HEK293T (cell line): ENCODE data around the gene MRPL2.

Experiments
- CTCF ChIA-PET: fragments of 350-600 bp; formaldehyde crosslinking; extraction: SDS; loops from one replicate; lab custom pipeline; 2021; ENCODE audit warnings: antibody characterized with exemption, inconsistent platforms; lab: Yijun Ruan, JAX
- POLR2A ChIA-PET: fragments of 350-600 bp; formaldehyde crosslinking; extraction: SDS; loops from one replicate; lab custom pipeline; 2020; ENCODE audit warnings: antibody characterized with exemption, inconsistent platforms; lab: Yijun Ruan, JAX
- DNase-seq: peaks from one replicate; pipeline ENCODE4 v3.0.0; 2012; ENCODE audit warnings: mixed read lengths; ENCODE audit errors: extremely low spot score
- ARNT ChIP-seq: fragments of 450-650 bp; IDR thresholded peaks from 2 replicates; pipeline ENCODE4 v1.6.1; 2017; ENCODE audit warnings: mild to moderate bottlenecking
- BHLHE40 ChIP-seq: fragments of 450-650 bp; IDR thresholded peaks from 2 replicates; pipeline ENCODE4 v1.6.1; 2016; ENCODE audit warnings: mild to moderate bottlenecking, moderate library complexity, borderline replicate concordance
- CTBP1 ChIP-seq: fragments of 450-650 bp; IDR thresholded peaks from 2 replicates; pipeline ENCODE4 v1.6.1; 2016; ENCODE audit warnings: borderline replicate concordance
- ELF4 ChIP-seq: fragments of 450-650 bp; IDR thresholded peaks from 2 replicates; pipeline ENCODE4 v1.6.1; 2017; ENCODE audit warnings: antibody characterized with exemption
- FOXA1 ChIP-seq: fragments of 450-650 bp; IDR thresholded peaks from 2 replicates; pipeline ENCODE4 v1.6.1; 2016; ENCODE audit warnings: mild to moderate bottlenecking
- FOXK2 ChIP-seq: fragments of 450-650 bp; IDR thresholded peaks from 2 replicates; pipeline ENCODE4 v1.6.1; 2016; ENCODE audit warnings: mild to moderate bottlenecking
- FOXM1 ChIP-seq: fragments of 450-650 bp; IDR thresholded peaks from 2 replicates; pipeline ENCODE4 v1.6.1; 2017; ENCODE audit warnings: mild to moderate bottlenecking, borderline replicate concordance
- HDGF ChIP-seq: fragments of 450-650 bp; IDR thresholded peaks from 2 replicates; pipeline ENCODE4 v1.6.1; 2017; ENCODE audit warnings: antibody characterized with exemption, borderline replicate concordance
- L3MBTL2 ChIP-seq: fragments of 450-650 bp; conservative IDR thresholded peaks from 2 replicates; pipeline ENCODE4 v1.6.1; 2016; ENCODE audit warnings: mild to moderate bottlenecking
- LEF1 ChIP-seq: fragments of 450-650 bp; IDR thresholded peaks from 2 replicates; pipeline ENCODE4 v1.6.1; 2017; ENCODE audit warnings: mild to moderate bottlenecking, borderline replicate concordance
- NFRKB ChIP-seq: fragments of 450-650 bp; IDR thresholded peaks from 2 replicates; pipeline ENCODE4 v1.6.1; 2016; ENCODE audit warnings: mild to moderate bottlenecking, moderate library complexity
- PKNOX1 ChIP-seq: fragments of 450-650 bp; IDR thresholded peaks from 2 replicates; pipeline ENCODE4 v1.6.1; 2016
- SP1 ChIP-seq: fragments of 450-650 bp; IDR thresholded peaks from 2 replicates; pipeline ENCODE4 v1.6.1; 2017
- SUZ12 ChIP-seq: fragments of 450-650 bp; IDR thresholded peaks from 2 replicates; pipeline ENCODE4 v1.6.1; 2016; ENCODE audit warnings: mild to moderate bottlenecking
- TARDBP ChIP-seq: fragments of 450-650 bp; IDR thresholded peaks from 2 replicates; pipeline ENCODE4 v1.6.1; 2016
- ZNF384 ChIP-seq: fragments of 450-650 bp; IDR thresholded peaks from 2 replicates; pipeline ENCODE4 v1.6.1; 2016

The MRPL2 gene

DNA sequence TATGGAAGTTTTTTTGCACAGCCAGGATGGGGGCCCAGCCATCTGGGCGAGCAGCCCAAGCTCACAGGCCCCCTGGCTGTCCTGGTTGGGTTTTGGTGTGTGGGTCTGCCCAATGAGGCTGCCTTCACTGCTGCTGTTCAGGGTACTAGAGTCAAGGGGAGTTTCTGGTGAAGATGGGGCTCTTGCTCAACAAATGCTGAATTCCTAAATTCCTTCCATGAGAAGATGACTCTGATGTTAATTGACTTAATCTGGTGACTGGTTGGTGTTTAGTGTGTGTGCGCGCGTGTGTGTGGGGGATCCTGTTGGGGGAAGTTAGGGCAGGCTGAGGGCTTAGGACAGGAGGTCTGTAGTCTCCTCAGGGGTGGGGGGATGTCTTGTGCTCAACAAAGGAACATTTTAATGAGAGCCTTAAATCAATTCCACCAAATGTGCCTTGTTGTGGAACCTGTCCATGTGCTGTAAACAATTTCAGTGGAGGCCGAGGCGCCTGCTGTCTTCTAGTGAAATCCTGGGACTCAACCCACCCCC is 18.8 kb upstream of the MRPL2 start:
- TF ChIP-seq NFRKB (no peak), FOXM1 (no peak), SUZ12 (no peak), FOXA1 (no peak), PKNOX1 (no peak), ELF4 (no peak), ZNF384 (no peak), L3MBTL2 (no peak), FOXK2 (no peak), ARNT (no peak), CTBP1 (no peak), TARDBP (no peak), SP1 (no peak), HDGF (no peak), LEF1 (no peak), BHLHE40 (no peak)
- DNase-seq, result no peak
- POLR2A ChIA-PET, result interaction anchor here (1.1 to 2.5 kb wide), 5 partner anchors 18 to 99 kb away, joined by 3 to 17 read pairs (median 5); partner anchors contain the start of genes KLC4, MRPL2 and PEX6
- CTCF ChIA-PET, result interaction anchor here (1.1 kb wide), 1 partner anchor 69 kb away, joined by 3 read pairs; no protein-coding TSS in a partner anchor

DNA sequence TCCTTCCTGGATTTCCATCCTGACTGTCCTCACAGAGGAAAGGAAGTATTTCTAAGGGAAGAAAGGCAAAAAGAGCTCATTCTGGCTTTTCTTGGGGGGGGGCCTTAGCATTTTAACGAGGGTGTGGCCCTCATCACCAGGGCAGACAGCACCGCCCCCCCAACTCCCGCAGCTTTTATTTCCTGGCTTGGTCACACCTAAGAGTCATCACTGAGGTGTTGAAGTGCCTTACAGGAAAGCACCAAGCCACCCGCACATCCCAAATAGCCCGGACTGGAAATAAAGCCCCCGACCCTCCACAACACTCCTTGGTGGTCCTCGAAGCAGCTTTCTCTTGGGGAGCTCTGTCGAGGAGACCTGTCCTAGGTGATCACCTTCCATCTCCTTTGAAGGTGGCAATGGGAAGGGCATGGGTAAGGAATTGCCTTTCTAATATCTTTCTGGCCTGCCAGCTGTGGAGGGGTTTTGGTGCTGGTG is 18.1 kb upstream of the MRPL2 start:
- ChIA-PET CTCF (interaction anchor here (0.7 to 1.4 kb wide), 3 partner anchors 66 to 70 kb away, joined by 3 to 6 read pairs (median 3); no protein-coding TSS in a partner anchor), POLR2A (interaction anchor here (0.6 to 2.5 kb wide), 10 partner anchors 10 to 292 kb away, joined by 3 to 17 read pairs (median 4); partner anchors contain the start of genes CNPY3, CUL7, KLC4 and MRPL2)
- DNase-seq, result no peak
- TF ChIP-seq FOXM1, result no peak
- TF ChIP-seq NFRKB, result no peak
- no peak for TF ChIP-seq TARDBP
- no peak for TF ChIP-seq PKNOX1
- TF ChIP-seq ELF4, result no peak
- TF ChIP-seq CTBP1, result no peak
- TF ChIP-seq FOXK2, result no peak
- no peak for TF ChIP-seq FOXA1
- no peak for TF ChIP-seq SUZ12
- TF ChIP-seq HDGF, result no peak
- no peak for TF ChIP-seq LEF1
- TF ChIP-seq L3MBTL2, result no peak
- TF ChIP-seq BHLHE40, result no peak
- TF ChIP-seq ZNF384, result no peak
- no peak for TF ChIP-seq ARNT
- no peak for TF ChIP-seq SP1

DNA sequence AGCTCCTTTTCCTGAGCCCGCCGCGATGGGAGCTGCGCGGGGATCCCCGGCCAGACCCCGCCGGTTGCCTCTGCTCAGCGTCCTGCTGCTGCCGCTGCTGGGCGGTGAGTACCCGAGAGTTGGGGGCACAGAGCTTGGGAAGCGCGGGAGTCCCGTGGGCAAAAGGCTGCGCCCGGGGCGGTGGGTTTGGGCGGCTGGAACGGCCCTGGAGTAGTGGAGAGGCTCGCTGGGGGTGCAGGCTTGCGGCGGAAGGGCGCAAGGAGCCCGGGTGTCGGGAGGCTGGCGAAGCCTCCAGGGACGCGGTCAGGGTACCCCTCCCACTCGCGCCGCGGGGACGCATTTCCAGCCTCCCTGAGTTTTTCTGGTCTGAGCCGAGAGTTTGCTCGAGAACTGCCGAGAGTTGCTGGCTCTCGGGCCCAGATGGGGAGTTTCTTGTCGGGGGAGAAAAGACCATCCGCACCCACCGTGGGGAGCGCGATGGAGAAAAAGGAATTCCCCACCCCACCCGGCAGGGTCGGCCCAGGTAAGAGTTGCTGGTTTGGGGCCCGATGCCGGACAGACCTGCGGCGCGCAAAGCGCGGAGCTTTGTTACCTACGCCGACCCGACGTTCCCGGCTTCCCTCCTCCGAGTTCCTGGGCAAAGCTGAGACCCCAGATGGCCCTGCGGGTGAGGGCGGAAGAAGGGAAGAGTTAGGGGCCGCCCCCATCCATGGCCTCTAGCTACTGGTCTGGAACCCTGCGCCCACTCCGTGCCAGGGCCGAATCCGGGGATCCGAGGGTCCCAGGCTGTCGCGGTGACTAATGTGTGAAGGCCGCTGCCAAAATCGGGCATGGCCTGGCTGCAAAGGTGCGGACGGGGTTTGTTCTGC is 17.5 kb upstream of the MRPL2 start:
- CTCF ChIA-PET, result interaction anchor here (0.7 to 1.4 kb wide), 3 partner anchors 67 to 71 kb away, joined by 3 to 6 read pairs (median 3); no protein-coding TSS in a partner anchor
- TF ChIP-seq SP1 (no peak), ZNF384 (no peak), FOXK2 (no peak), LEF1 (no peak), NFRKB (no peak), L3MBTL2 (no peak), HDGF (no peak), BHLHE40 (no peak), ARNT (no peak)
- peak; percentile 45 for DNase-seq
- POLR2A ChIA-PET, result interaction anchor here (0.6 to 2.7 kb wide), 15 partner anchors 10 to 293 kb away, joined by 3 to 17 read pairs (median 4); partner anchors contain the start of genes CNPY3, CUL7, KLC4 and MRPL2

DNA sequence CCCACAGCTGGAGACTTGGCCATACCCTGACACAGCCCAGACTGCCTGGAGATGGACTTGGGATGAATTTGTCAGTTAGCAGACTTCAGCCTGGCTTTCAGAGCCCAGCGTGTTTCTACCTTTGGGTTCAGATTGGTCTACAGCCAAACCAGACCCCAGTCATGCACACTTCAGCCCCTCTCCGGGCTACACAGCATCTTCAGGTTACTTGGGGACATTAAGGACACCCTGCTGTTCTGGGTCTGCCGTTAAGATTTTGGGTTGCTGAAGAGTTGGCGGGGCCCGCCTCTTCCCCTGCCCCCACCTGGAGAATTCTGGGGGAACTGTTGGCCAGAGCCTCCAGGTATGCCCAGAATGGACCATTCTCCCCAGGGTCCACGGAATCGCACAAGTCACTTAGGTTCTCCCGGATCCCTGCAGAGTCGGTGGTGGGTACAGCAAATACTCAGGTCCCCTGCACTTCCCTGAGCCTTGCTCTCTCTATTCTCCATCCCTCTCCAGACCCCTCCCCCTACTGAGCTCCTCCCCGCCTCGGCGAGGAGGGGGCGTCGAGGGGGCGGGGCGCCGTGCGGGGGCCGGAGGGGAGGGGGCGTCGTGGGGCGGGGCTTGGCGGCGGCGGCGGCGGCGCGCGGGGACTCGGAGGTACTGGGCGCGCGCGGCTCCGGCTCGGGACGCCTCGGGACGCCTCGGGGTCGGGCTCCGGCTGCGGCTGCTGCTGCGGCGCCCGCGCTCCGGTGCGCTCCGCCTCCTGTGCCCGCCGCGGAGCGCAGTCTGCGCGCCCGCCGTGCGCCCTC is 16.6 kb upstream of the MRPL2 start, which contains the start of gene PTK7:
PTK7 (plus strand) TSS at position 645 of the 794 bp plus-strand sequence. CDS start 175 bp downstream, outside the sequence.
- POLR2A ChIA-PET, result interaction anchor here (0.9 to 2.7 kb wide), 12 partner anchors 14 to 294 kb away, joined by 3 to 17 read pairs (median 5); partner anchors contain the start of genes CNPY3, CUL7, KLC4 and MRPL2
- CTCF ChIA-PET, result interaction anchor here (1.4 kb wide), 1 partner anchor 68 kb away, joined by 3 read pairs; no protein-coding TSS in a partner anchor
- TF ChIP-seq CTBP1 (no peak), NFRKB (no peak), FOXM1 (no peak), FOXA1 (no peak), L3MBTL2 (no peak)
- peak; percentile 83 for DNase-seq

- no peak for TF ChIP-seq SUZ12
- no peak for TF ChIP-seq HDGF
- no peak for TF ChIP-seq FOXK2
- no peak for TF ChIP-seq BHLHE40
- no peak for TF ChIP-seq SP1
- no peak for TF ChIP-seq ARNT
- no peak for TF ChIP-seq CTBP1
- TF ChIP-seq LEF1, result no peak
- no peak for TF ChIP-seq ZNF384
- TF ChIP-seq FOXM1, result no peak
- TF ChIP-seq FOXA1, result no peak
- no peak for TF ChIP-seq L3MBTL2
- CTCF ChIA-PET, result no interaction called here
- POLR2A ChIA-PET, result interaction anchor here (0.9 to 2.7 kb wide), 3 partner anchors 14 to 96 kb away, joined by 3 to 12 read pairs (median 5); partner anchors contain the start of genes KLC4, MRPL2 and PEX6
- no peak for DNase-seq
Measured at GRCh38 chr6:43074847-43075669, 15.8 kb upstream of the MRPL2 start.
